ENCODE measurements around the gene ATAT1. TPM values are rescaled to one million over a fixed set of nuclear protein-coding genes. Genes with fewer than 3 reads are reported as not detected.

The ATAT1 gene
- total and polyA plus RNA-seq, 2 of the 13 experiments (the other 11 are each of a cell fraction or from before 2014, with no cell fraction given), result 9.2 to 23.6 TPM

DNA sequence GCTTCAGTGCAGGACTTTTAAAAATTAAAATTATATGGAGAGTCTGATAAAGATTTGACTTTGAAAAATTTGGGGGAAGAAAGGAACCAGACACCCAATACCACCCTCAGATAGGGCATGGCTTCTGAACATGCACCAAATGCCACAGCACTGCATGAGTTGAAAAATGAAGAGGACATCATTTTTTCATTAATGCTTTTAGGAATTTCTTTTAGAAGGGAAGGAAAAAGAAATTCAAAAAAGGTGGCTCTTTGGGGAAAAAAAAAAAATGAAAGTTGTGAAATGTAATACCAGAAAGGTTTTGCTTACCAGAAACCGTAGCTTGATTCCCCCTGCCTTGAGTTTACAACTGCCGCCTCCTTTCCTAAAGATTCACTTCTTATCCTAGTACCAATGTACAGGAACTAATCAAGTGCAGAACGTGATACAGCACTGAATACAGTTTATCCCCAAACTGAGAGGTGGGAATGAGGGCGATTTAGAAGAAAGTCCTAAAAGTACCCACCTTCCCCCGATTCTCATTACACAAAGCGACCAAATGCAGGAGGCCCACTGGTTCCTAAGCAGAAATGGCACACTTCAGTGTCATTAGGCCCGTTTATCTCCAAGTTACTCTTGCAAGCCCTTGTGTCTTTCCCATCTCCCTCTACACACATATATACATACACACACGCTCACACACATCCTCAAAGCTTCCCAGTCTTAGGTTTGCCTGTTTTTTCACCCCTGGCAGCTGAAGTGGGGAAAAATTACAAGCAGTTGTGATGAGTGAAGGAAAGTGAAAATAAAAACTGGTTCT is 12.4 kb upstream of the ATAT1 start (continued):
- TF ChIP-seq, protein P1, sequence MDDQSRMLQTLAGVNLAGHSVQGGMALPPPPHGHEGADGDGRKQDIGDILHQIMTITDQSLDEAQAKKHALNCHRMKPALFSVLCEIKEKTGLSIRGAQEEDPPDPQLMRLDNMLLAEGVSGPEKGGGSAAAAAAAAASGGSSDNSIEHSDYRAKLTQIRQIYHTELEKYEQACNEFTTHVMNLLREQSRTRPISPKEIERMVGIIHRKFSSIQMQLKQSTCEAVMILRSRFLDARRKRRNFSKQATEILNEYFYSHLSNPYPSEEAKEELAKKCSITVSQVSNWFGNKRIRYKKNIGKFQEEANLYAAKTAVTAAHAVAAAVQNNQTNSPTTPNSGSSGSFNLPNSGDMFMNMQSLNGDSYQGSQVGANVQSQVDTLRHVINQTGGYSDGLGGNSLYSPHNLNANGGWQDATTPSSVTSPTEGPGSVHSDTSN (CRISPR knock-in tag; IDR thresholded peaks at IDR 0.05; ENCODE audit: borderline replicate concordance), result no peak
- no peak for TF ChIP-seq SKI (IDR thresholded peaks at IDR 0.05; ENCODE audit: partially characterized antibody)
- no peak for TF ChIP-seq ZSCAN9 (CRISPR knock-in tag; IDR thresholded peaks at IDR 0.05; ENCODE audit: borderline replicate concordance)
- TF ChIP-seq JUN (CRISPR knock-in tag; IDR thresholded peaks at IDR 0.05), result 0 out of 2 replicates have a peak, but pooled peaks have one; percentile 10
- TF ChIP-seq, protein P2, sequence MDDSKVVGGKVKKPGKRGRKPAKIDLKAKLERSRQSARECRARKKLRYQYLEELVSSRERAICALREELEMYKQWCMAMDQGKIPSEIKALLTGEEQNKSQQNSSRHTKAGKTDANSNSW (CRISPR knock-in tag; IDR thresholded peaks at IDR 0.05; ENCODE audit: borderline replicate concordance), result no peak
- no peak for TF ChIP-seq ZNF501 (CRISPR knock-in tag; IDR thresholded peaks at IDR 0.05)
- TF ChIP-seq, protein P3, sequence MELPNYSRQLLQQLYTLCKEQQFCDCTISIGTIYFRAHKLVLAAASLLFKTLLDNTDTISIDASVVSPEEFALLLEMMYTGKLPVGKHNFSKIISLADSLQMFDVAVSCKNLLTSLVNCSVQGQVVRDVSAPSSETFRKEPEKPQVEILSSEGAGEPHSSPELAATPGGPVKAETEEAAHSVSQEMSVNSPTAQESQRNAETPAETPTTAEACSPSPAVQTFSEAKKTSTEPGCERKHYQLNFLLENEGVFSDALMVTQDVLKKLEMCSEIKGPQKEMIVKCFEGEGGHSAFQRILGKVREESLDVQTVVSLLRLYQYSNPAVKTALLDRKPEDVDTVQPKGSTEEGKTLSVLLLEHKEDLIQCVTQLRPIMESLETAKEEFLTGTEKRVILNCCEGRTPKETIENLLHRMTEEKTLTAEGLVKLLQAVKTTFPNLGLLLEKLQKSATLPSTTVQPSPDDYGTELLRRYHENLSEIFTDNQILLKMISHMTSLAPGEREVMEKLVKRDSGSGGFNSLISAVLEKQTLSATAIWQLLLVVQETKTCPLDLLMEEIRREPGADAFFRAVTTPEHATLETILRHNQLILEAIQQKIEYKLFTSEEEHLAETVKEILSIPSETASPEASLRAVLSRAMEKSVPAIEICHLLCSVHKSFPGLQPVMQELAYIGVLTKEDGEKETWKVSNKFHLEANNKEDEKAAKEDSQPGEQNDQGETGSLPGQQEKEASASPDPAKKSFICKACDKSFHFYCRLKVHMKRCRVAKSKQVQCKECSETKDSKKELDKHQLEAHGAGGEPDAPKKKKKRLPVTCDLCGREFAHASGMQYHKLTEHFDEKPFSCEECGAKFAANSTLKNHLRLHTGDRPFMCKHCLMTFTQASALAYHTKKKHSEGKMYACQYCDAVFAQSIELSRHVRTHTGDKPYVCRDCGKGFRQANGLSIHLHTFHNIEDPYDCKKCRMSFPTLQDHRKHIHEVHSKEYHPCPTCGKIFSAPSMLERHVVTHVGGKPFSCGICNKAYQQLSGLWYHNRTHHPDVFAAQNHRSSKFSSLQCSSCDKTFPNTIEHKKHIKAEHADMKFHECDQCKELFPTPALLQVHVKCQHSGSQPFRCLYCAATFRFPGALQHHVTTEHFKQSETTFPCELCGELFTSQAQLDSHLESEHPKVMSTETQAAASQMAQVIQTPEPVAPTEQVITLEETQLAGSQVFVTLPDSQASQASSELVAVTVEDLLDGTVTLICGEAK (IDR thresholded peaks at IDR 0.05), result no peak
- TF ChIP-seq, protein P3 (CRISPR knock-in tag; IDR thresholded peaks at IDR 0.05), result no peak
- TF ChIP-seq ZNF326 (CRISPR knock-in tag; IDR thresholded peaks at IDR 0.05; ENCODE audit: borderline replicate concordance), result no peak; the same call in 1 of the 2 replicates
- TF ChIP-seq, protein P4, sequence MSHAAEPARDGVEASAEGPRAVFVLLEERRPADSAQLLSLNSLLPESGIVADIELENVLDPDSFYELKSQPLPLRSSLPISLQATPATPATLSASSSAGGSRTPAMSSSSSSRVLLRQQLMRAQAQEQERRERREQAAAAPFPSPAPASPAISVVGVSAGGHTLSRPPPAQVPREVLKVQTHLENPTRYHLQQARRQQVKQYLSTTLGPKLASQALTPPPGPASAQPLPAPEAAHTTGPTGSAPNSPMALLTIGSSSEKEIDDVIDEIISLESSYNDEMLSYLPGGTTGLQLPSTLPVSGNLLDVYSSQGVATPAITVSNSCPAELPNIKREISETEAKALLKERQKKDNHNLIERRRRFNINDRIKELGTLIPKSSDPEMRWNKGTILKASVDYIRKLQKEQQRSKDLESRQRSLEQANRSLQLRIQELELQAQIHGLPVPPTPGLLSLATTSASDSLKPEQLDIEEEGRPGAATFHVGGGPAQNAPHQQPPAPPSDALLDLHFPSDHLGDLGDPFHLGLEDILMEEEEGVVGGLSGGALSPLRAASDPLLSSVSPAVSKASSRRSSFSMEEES (CRISPR knock-in tag; IDR thresholded peaks at IDR 0.05), result no peak
- TF ChIP-seq RBM22 (optimal IDR thresholded peaks at IDR 0.05; ENCODE audit: low read length), result peak; percentile 99
- no peak for TF ChIP-seq ZNF260 (CRISPR knock-in tag; IDR thresholded peaks at IDR 0.05; ENCODE audit: borderline replicate concordance, low read depth)
- TF ChIP-seq SRY (CRISPR knock-in tag; IDR thresholded peaks at IDR 0.05), result no peak
- no peak for TF ChIP-seq MIER2 (CRISPR knock-in tag; IDR thresholded peaks at IDR 0.05)
- TF ChIP-seq BRCA1 (CRISPR knock-in tag; IDR thresholded peaks at IDR 0.05), result no peak
- no peak for TF ChIP-seq NFYC (CRISPR knock-in tag; IDR thresholded peaks at IDR 0.05)
- no peak for TF ChIP-seq SIN3B (IDR thresholded peaks at IDR 0.05; ENCODE audit: low read length)
- TF ChIP-seq BRD4 (CRISPR knock-in tag; IDR thresholded peaks at IDR 0.05), result no peak
- peak; percentile 16; the same call in 1 of the 2 replicates for TF ChIP-seq NFIC (IDR thresholded peaks at IDR 0.05; ENCODE audit: low read length)
